ENCODE measurements around the gene GSTP1.

Gene GSTP1

DNA sequence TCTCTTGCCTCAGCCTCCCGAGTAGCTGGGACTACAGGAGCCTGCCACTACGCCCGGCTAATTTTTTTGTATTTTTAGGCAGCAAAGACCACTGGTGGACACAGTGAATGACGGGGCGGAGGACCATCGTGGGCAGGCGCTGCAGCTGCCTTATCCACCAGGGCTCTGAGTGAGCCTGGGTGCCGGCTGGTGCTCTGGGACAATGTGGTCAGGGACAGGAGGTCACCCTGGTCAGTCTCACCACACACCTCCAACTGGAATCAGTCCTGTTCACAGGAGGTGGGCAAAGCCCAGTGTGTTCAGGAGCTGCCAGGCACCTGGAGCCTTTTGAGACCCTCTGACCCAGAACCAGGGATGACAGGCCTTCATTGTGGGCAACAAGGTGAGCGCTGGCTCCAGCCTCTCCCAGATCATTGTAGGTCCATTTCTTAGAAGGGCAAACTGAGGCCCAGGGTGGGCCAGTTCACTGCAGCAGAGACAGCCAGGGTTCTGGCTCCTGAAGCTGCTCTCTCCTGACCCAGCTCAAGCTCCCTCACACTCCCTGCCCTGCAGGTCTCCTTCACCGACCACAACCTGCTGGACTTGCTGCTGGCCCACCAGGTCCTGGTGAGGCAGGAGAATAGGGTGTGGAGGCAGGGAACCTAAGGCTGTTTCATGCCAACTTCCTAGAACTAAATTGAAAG is 44.6 kb upstream of the GSTP1 start:
- Histone ChIP-seq H3K79me2 (ENCODE audit: low read length) (no peaks in the 10 kb centered on the region), H3K27me3 (ENCODE audit: low read depth, low read length) (no peaks in the 10 kb centered on the region)
- TF ChIP-seq EZH2phosphoT487 (IDR thresholded peaks at IDR 0.05; ENCODE audit: low read depth) = no peak
- TF ChIP-seq, protein P1, sequence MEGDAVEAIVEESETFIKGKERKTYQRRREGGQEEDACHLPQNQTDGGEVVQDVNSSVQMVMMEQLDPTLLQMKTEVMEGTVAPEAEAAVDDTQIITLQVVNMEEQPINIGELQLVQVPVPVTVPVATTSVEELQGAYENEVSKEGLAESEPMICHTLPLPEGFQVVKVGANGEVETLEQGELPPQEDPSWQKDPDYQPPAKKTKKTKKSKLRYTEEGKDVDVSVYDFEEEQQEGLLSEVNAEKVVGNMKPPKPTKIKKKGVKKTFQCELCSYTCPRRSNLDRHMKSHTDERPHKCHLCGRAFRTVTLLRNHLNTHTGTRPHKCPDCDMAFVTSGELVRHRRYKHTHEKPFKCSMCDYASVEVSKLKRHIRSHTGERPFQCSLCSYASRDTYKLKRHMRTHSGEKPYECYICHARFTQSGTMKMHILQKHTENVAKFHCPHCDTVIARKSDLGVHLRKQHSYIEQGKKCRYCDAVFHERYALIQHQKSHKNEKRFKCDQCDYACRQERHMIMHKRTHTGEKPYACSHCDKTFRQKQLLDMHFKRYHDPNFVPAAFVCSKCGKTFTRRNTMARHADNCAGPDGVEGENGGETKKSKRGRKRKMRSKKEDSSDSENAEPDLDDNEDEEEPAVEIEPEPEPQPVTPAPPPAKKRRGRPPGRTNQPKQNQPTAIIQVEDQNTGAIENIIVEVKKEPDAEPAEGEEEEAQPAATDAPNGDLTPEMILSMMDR (IDR thresholded peaks at IDR 0.05; ENCODE audit: low read depth, low read length) = no peak

DNA sequence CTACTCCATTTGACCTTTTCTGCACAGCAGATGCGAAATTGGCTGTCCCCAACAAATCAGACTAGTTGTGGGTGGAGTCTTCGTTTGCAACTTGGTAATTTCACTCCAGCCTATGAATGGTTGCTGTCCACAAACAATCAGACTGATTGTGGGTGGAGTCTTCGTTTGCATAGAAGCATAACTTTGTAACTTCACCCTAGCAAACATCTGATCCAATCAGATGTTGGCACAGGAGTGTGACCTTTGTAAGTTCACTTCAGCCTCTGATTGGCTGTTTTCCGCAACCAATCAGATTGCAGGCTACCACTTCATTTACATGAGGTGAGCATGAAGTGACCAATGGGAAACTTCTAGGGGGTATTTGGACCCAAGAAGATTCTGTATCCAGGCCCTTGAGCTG is 44.1 kb upstream of the GSTP1 start:
- no peak for TF ChIP-seq EZH2phosphoT487 (IDR thresholded peaks at IDR 0.05; ENCODE audit: low read depth)
- TF ChIP-seq, protein P1 (IDR thresholded peaks at IDR 0.05; ENCODE audit: low read depth, low read length) = no peak
- Histone ChIP-seq H3K79me2 (ENCODE audit: low read length) (no peaks in the 10 kb centered on the region), H2AFZ (ENCODE audit: low read depth, low read length) (no peak overlapping the region), H4K20me1 (ENCODE audit: insufficient read depth, low read length) (no peaks in the 10 kb centered on the region), H3K9me3 (ENCODE audit: insufficient read depth, low read length) (peaks cover 4% of the 10 kb centered on the region), H3K4me2 (ENCODE audit: low read length) (no peak overlapping the region), H3K27ac (ENCODE audit: low read length) (no peak overlapping the region), H3K27me3 (ENCODE audit: low read depth, low read length) (no peaks in the 10 kb centered on the region), H3K36me3 (replicated peaks; ENCODE audit: low read depth, low read length) (no peaks in the 10 kb centered on the region), H3K4me3 (ENCODE audit: low read length) (no peak overlapping the region), H3K9ac (ENCODE audit: low read length) (no peak overlapping the region), H3K4me1 (ENCODE audit: low read length) (no peaks in the 10 kb centered on the region)

More for the DNA sequence above, 44.6 kb upstream of the GSTP1 start:
- no peak overlapping the region for H2AFZ ChIP-seq (ENCODE audit: low read depth, low read length)
- peaks cover 10% of the 10 kb centered on the region for H3K9me3 ChIP-seq (ENCODE audit: insufficient read depth, low read length)
- no peak overlapping the region for H3K27ac ChIP-seq (ENCODE audit: low read length)
- H3K9ac ChIP-seq (ENCODE audit: low read length) = no peak overlapping the region
- no peaks in the 10 kb centered on the region for H3K4me1 ChIP-seq (ENCODE audit: low read length)
- no peak overlapping the region for H3K4me2 ChIP-seq (ENCODE audit: low read length)
- no peaks in the 10 kb centered on the region for H4K20me1 ChIP-seq (ENCODE audit: insufficient read depth, low read length)
- no peak overlapping the region for H3K4me3 ChIP-seq (ENCODE audit: low read length)
- no peaks in the 10 kb centered on the region for H3K36me3 ChIP-seq (replicated peaks; ENCODE audit: low read depth, low read length)

DNA sequence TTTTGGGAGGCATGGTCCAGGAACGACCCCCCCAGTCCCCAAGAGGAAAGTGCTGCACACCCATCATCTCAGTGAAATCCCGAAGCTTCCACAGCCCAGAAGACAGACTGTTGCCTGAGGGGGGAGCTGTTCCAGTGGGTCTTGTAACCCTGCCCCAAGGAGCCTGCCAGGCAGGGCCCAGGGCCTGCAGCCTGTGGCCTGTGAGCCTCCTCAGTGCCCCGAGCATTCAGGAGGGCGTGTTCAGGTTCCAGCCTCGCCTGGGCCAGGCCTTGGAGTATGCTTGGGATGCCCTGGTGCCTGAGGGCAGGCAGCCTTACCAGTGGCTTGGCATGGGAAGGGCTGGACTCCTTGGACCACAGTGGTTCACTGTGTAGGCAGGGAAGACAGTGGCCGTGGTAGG is 42.4 kb upstream of the GSTP1 start:
- no peaks in the 10 kb centered on the region for H3K36me3 ChIP-seq (replicated peaks; ENCODE audit: low read depth, low read length)
- no peak overlapping the region for H3K4me3 ChIP-seq (ENCODE audit: low read length)
- no peak overlapping the region for H3K27ac ChIP-seq (ENCODE audit: low read length)
- no peak overlapping the region for H2AFZ ChIP-seq (ENCODE audit: low read depth, low read length)
- H3K27me3 ChIP-seq (ENCODE audit: low read depth, low read length) = 0 out of 2 replicates have a peak, but pooled peaks cover under 1% of the 10 kb centered on the region
- H3K4me2 ChIP-seq (ENCODE audit: low read length) = no peak overlapping the region
- no peak for TF ChIP-seq EZH2phosphoT487 (IDR thresholded peaks at IDR 0.05; ENCODE audit: low read depth)
- TF ChIP-seq, protein P1 (IDR thresholded peaks at IDR 0.05; ENCODE audit: low read depth, low read length) = no peak
- H4K20me1 ChIP-seq (ENCODE audit: insufficient read depth, low read length) = no peaks in the 10 kb centered on the region
- no peaks in the 10 kb centered on the region for H3K9me3 ChIP-seq (ENCODE audit: insufficient read depth, low read length)
- H3K9ac ChIP-seq (ENCODE audit: low read length) = no peak overlapping the region
- no peaks in the 10 kb centered on the region for H3K79me2 ChIP-seq (ENCODE audit: low read length)
- no peaks in the 10 kb centered on the region for H3K4me1 ChIP-seq (ENCODE audit: low read length)

DNA sequence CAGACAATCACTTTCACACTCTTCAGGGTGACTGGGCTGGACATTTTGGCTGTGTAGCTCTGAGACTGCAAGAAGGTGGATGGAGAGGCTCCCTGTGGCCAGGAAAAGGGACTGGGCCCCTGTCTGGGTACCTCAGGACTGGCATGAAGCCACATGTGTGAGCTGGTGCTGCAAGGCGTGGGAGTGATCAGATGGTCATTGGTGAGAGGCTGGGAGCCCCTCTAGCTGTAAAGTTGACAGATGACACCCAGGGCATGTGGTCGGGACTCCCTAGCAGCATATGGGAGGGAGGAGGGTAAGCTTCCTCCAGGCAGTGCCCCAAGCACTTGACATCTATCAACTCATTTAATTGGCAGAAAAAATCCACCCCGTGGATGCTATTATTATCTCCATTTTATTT is 41.4 kb upstream of the GSTP1 start:
- H3K4me2 ChIP-seq (ENCODE audit: low read length) = no peak overlapping the region
- no peaks in the 10 kb centered on the region for H4K20me1 ChIP-seq (ENCODE audit: insufficient read depth, low read length)
- H3K4me3 ChIP-seq (ENCODE audit: low read length) = no peak overlapping the region

More for the DNA sequence above, 41.4 kb upstream of the GSTP1 start:
- no peak overlapping the region for H3K27ac ChIP-seq (ENCODE audit: low read length)
- no peaks in the 10 kb centered on the region for H3K9me3 ChIP-seq (ENCODE audit: insufficient read depth, low read length)
- no peak overlapping the region for H3K9ac ChIP-seq (ENCODE audit: low read length)
- TF ChIP-seq, protein P1 (IDR thresholded peaks at IDR 0.05; ENCODE audit: low read depth, low read length) = no peak
- no peak for TF ChIP-seq EZH2phosphoT487 (IDR thresholded peaks at IDR 0.05; ENCODE audit: low read depth)
- H3K27me3 ChIP-seq (ENCODE audit: low read depth, low read length) = peaks cover 9% of the 10 kb centered on the region
- H2AFZ ChIP-seq (ENCODE audit: low read depth, low read length) = no peak overlapping the region
- no peaks in the 10 kb centered on the region for H3K79me2 ChIP-seq (ENCODE audit: low read length)
- H3K4me1 ChIP-seq (ENCODE audit: low read length) = no peaks in the 10 kb centered on the region
- no peaks in the 10 kb centered on the region for H3K36me3 ChIP-seq (replicated peaks; ENCODE audit: low read depth, low read length)
